ENCODE measurements around the gene CFAP299. TPM values are rescaled to one million over a fixed set of nuclear protein-coding genes. Genes with fewer than 3 reads are reported as not detected.
"Not testable (repeated sequence)": the region's sequence is repeated elsewhere in the genome, so short reads cannot be mapped to it uniquely, and the experiment has no call there.

Gene CFAP299
- polyA plus RNA-seq, 2 of the 4 experiments (the other 2 are of a cell fraction) = not detected

DNA sequence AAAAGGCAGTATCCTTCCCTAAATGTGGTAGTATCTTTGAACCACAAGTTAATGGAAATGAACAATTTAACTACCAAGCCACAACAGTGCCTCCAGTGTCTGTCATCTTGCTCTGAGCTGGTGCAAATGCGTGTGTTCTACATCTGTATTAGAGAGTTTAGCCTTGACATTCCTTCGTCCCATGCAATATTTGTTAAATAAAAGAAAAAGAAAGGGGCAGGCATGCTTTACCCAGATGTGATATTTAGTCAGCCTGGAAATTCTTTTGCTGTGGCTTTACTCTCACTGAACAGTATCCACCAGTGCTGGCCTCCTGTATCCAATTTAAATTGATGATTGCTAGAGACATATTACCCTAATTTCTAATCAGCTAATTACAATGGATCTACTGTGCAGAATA lies 310.5 kb downstream of the CFAP299 start:
- DNase-seq (ENCODE audit: low read depth in 1 of 2, low spot score in 1 of 2) (no peak), ATAC-seq (no peak), FAIRE-seq (no peak)
- POLR2A ChIA-PET = no interaction called here
- Histone ChIP-seq H3K4me2 (no peak overlapping the region), H3K9me3 (no peaks in the 10 kb centered on the region), H3K27ac (no peak overlapping the region), H3K4me1 (no peaks in the 10 kb centered on the region), H3K4me3 (no peak overlapping the region)
- TF ChIP-seq SMC3 (IDR thresholded peaks at IDR 0.05) (no peak), ATOH8 (CRISPR knock-in tag; IDR thresholded peaks at IDR 0.05; ENCODE audit: low read depth) (no peak), EHMT2 (IDR thresholded peaks at IDR 0.05; ENCODE audit: low read depth) (no peak), SREBF2 (IDR thresholded peaks at IDR 0.05) (no peak)
- TF ChIP-seq, protein P1, sequence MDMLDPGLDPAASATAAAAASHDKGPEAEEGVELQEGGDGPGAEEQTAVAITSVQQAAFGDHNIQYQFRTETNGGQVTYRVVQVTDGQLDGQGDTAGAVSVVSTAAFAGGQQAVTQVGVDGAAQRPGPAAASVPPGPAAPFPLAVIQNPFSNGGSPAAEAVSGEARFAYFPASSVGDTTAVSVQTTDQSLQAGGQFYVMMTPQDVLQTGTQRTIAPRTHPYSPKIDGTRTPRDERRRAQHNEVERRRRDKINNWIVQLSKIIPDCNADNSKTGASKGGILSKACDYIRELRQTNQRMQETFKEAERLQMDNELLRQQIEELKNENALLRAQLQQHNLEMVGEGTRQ (IDR thresholded peaks at IDR 0.05) = no peak
- 5% methylated on average over 2 of the region's 2 CpGs for WGBS (ENCODE audit: missing lambda C conversion rate)
- CTCF ChIA-PET = no interaction called here

DNA sequence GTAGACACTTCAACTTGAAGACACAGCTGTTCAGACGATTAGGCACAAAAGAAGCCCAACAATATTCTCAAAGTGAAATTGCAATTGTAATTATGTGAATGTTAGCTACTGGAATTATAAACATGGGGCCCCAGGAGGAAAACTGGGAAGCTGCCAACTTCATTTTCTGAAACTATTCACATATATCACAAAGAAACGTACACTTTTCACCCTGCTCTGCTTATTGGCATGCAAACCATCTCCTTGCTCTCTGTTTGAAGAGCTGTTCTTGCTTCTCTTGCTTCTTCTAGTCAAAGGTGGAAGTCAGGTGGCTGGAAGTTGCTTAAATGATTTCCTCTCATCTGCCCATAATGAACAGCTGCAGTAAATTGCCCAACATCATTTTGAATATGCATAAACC lies 320.1 kb downstream of the CFAP299 start:
- no peak for ATAC-seq
- H3K9me3 ChIP-seq = no peaks in the 10 kb centered on the region
- no peak overlapping the region for H3K4me2 ChIP-seq
- POLR2A ChIA-PET = no interaction called here
- no peak for FAIRE-seq
- DNase-seq (ENCODE audit: low read depth in 1 of 2, low spot score in 1 of 2) = no peak
- TF ChIP-seq ESRRA (IDR thresholded peaks at IDR 0.05; ENCODE audit: borderline replicate concordance, low read length) (no peak), JUN (IDR thresholded peaks at IDR 0.05) (no peak), JUNB (IDR thresholded peaks at IDR 0.05) (no peak), TP53 (CRISPR knock-in tag; IDR thresholded peaks at IDR 0.05) (no peak)
- no peak overlapping the region for H3K4me3 ChIP-seq
- H3K4me1 ChIP-seq = no peaks in the 10 kb centered on the region
- WGBS (ENCODE audit: missing lambda C conversion rate) = 9% methylated on average over 2 of the region's 2 CpGs
- no peak overlapping the region for H3K27ac ChIP-seq
- CTCF ChIA-PET = no interaction called here

- FAIRE-seq, POLR2A ChIA-PET: not testable (repeated sequence)
- whole genome bisulfite sequencing (ENCODE audit: missing lambda C conversion rate) = 40% methylated on average over 3 of the region's 3 CpGs
Measured at GRCh38 chr4:80670118-80670517, 334.6 kb downstream of the CFAP299 start.

GRCh38 chr4:80678413-80678812 lies 342.9 kb downstream of the CFAP299 start:
- Histone ChIP-seq H3K4me3 (no peak overlapping the region), H3K9me3 (no peaks in the 10 kb centered on the region), H3K27ac (no peak overlapping the region), H3K4me2 (no peak overlapping the region), H3K4me1 (no peaks in the 10 kb centered on the region)
- ChIA-PET POLR2A (no interaction called here), CTCF (no interaction called here)
- ATAC-seq (no peak), DNase-seq (ENCODE audit: low read depth in 1 of 2, low spot score in 1 of 2) (no peak), FAIRE-seq (no peak)
- TF ChIP-seq, protein P2, sequence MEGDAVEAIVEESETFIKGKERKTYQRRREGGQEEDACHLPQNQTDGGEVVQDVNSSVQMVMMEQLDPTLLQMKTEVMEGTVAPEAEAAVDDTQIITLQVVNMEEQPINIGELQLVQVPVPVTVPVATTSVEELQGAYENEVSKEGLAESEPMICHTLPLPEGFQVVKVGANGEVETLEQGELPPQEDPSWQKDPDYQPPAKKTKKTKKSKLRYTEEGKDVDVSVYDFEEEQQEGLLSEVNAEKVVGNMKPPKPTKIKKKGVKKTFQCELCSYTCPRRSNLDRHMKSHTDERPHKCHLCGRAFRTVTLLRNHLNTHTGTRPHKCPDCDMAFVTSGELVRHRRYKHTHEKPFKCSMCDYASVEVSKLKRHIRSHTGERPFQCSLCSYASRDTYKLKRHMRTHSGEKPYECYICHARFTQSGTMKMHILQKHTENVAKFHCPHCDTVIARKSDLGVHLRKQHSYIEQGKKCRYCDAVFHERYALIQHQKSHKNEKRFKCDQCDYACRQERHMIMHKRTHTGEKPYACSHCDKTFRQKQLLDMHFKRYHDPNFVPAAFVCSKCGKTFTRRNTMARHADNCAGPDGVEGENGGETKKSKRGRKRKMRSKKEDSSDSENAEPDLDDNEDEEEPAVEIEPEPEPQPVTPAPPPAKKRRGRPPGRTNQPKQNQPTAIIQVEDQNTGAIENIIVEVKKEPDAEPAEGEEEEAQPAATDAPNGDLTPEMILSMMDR (IDR thresholded peaks at IDR 0.05) = no peak
- TF ChIP-seq HDAC2 (IDR thresholded peaks at IDR 0.05) (no peak), EHF (CRISPR knock-in tag; IDR thresholded peaks at IDR 0.05) (no peak), CHD4 (IDR thresholded peaks at IDR 0.05; ENCODE audit: borderline replicate concordance) (no peak), E2F6 (IDR thresholded peaks at IDR 0.05; ENCODE audit: borderline replicate concordance, low read depth) (no peak), MYC (IDR thresholded peaks at IDR 0.05; ENCODE audit: borderline replicate concordance, low read length) (no peak), JUNB (IDR thresholded peaks at IDR 0.05) (no peak), FOSB (CRISPR knock-in tag; IDR thresholded peaks at IDR 0.05) (no peak), ZC3H11A (IDR thresholded peaks at IDR 0.05) (no peak), PBX3 (IDR thresholded peaks at IDR 0.05) (no peak), TP53 (CRISPR knock-in tag; IDR thresholded peaks at IDR 0.05) (no peak), HOXB13 (CRISPR knock-in tag; IDR thresholded peaks at IDR 0.05; ENCODE audit: low read depth) (no peak), RAD21 (conservative IDR thresholded peaks at IDR 0.05 in 1 of 2, IDR thresholded peaks at IDR 0.05 in 1 of 2) (no peak)
- TF ChIP-seq, protein P3, sequence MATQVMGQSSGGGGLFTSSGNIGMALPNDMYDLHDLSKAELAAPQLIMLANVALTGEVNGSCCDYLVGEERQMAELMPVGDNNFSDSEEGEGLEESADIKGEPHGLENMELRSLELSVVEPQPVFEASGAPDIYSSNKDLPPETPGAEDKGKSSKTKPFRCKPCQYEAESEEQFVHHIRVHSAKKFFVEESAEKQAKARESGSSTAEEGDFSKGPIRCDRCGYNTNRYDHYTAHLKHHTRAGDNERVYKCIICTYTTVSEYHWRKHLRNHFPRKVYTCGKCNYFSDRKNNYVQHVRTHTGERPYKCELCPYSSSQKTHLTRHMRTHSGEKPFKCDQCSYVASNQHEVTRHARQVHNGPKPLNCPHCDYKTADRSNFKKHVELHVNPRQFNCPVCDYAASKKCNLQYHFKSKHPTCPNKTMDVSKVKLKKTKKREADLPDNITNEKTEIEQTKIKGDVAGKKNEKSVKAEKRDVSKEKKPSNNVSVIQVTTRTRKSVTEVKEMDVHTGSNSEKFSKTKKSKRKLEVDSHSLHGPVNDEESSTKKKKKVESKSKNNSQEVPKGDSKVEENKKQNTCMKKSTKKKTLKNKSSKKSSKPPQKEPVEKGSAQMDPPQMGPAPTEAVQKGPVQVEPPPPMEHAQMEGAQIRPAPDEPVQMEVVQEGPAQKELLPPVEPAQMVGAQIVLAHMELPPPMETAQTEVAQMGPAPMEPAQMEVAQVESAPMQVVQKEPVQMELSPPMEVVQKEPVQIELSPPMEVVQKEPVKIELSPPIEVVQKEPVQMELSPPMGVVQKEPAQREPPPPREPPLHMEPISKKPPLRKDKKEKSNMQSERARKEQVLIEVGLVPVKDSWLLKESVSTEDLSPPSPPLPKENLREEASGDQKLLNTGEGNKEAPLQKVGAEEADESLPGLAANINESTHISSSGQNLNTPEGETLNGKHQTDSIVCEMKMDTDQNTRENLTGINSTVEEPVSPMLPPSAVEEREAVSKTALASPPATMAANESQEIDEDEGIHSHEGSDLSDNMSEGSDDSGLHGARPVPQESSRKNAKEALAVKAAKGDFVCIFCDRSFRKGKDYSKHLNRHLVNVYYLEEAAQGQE (IDR thresholded peaks at IDR 0.05) = no peak
- TF ChIP-seq, protein P1 (IDR thresholded peaks at IDR 0.05) = no peak

More at GRCh38 chr4:80670118-80670517, 334.6 kb downstream of the CFAP299 start:
- H3K4me1 ChIP-seq; CTCF ChIA-PET; H3K4me3 ChIP-seq; H3K27ac ChIP-seq; H3K4me2 ChIP-seq; H3K9me3 ChIP-seq; ATAC-seq; DNase-seq (ENCODE audit: low read depth in 1 of 2, low spot score in 1 of 2): not testable (repeated sequence)

All from A549 (cell line).